Subcutaneous adipose tissue (tissue), 4 donors: ENCODE measurements around the gene TCFL5. TPM values are rescaled to one million over a fixed set of nuclear protein-coding genes. Genes with fewer than 3 reads are reported as not detected.

Experiments used
- total RNA-seq, 4 donors: library from RNA; depleted of rRNA; stranded (reverse); fragments of >200 nt; gene quantifications; one replicate each; pipeline ENCODE4 v1.1.0, GENCODE V29; 2016
- TF ChIP-seq, protein P1 (sequence below): fragments of 450-650 bp; IDR thresholded peaks from one replicate; pipeline ENCODE4 v1.5.1; 2016; ENCODE audit warnings: low read depth, mild to moderate bottlenecking, control low read depth, antibody characterized with exemption, moderate library complexity

Gene TCFL5
- total RNA-seq, 4 donors from 2014 or later: 7.6 to 13.8 (median 10.8) TPM

DNA sequence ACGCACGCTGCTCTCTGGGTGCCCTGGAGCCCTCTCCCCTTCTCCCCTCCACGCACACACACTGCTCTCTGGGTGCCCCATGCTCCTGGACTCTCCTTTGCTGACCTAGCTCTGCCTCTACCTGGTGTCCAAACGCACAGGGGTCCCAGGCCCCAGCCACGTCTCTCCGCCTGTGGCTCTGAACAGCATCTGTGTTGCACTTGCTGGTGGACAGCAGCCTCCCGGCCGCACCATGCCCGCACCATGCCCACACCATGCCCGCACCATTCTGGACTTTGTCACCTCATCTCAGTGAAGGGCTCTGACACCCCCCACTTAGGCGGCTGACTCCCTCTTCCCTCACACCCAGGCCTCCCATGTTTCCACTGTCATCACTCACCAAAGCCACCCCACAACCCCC, 21.8 kb downstream of the TCFL5 start:
- TF ChIP-seq, protein P1, sequence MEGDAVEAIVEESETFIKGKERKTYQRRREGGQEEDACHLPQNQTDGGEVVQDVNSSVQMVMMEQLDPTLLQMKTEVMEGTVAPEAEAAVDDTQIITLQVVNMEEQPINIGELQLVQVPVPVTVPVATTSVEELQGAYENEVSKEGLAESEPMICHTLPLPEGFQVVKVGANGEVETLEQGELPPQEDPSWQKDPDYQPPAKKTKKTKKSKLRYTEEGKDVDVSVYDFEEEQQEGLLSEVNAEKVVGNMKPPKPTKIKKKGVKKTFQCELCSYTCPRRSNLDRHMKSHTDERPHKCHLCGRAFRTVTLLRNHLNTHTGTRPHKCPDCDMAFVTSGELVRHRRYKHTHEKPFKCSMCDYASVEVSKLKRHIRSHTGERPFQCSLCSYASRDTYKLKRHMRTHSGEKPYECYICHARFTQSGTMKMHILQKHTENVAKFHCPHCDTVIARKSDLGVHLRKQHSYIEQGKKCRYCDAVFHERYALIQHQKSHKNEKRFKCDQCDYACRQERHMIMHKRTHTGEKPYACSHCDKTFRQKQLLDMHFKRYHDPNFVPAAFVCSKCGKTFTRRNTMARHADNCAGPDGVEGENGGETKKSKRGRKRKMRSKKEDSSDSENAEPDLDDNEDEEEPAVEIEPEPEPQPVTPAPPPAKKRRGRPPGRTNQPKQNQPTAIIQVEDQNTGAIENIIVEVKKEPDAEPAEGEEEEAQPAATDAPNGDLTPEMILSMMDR: no peak

DNA sequence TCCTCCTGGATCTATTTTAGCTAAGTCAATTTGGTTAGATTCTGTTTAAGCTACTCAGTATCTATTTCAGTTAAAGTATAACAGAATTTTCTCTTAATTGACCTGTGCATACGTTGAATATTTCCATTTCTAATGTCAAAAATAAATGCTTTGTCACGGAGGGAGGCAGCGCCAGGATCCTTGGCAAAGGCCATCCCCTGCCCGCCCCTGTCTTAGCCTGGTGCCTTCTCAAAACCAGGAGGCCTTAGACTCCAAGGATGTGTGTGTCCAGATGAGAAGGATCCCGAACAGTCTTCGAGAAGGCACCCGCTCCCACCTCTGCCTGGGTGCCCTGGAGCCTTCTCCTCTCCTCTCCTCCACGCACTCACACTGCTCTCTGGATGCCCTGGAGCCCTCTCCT, 22.4 kb downstream of the TCFL5 start:
- TF ChIP-seq, protein P1: no peak

GRCh38 chr20:62838128-62838891, 23.3 kb downstream of the TCFL5 start:
- TF ChIP-seq, protein P1: no peak

DNA sequence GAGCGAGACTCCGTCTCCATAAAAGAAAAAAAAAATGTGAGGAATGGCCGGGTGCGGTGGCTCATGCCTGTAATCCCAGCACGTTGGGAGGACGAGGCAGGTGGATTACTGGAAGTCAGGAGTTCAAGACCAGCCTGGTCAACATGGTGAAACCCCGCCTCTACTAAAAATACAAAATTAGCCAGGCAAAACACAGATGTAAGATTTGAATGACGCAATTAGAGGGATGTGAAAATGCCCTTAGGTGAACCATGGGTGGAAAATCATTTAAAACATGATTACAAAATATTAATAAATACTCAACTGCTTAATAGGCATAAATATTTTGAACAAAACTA, 23.9 kb downstream of the TCFL5 start:
- TF ChIP-seq, protein P1: no peak

- TF ChIP-seq, protein P1: no peak
Observed at GRCh38 chr20:62836967-62837490, 24.6 kb downstream of the TCFL5 start.

DNA sequence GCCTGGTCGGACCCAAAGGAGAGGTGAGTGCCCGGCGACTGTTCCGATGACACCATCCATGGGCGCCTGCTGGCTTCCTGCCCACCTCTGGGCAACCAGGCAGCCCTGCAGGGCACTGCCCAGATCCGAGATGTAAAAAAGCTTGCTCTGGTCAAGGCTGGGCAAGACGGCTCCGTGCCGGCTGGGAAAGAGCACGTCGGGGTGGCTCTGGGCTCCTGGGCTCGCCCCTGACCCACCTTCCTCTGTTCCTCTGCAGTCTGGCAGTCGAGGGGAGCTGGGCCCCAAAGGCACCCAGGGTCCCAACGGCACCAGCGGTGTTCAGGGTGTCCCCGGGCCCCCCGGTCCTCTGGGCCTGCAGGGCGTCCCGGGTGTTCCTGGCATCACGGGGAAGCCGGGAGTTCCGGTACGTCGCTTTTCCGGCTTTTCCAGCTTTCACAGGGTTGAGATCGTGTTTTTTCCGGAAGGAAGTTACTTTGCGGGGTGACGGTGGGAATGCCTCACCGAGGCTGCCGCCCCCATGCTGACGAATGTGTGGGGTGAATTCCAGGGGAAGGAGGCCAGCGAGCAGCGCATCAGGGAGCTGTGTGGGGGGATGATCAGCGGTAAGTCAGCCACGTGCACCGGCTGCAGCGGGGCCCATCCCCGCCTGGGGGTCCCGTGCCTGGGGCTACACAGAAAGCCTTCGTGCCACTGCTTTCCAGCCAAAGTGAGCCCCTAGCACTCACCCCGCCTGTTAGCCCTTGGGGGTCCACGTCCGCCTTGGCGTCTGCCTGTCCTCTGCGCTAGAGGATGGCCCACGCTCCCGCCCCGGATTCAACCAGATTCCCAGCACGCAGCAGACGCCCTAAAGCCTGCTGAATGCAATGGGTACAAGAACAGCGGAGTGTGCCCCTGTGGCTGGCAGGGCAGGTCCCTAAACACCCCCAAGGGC, 25.4 kb downstream of the TCFL5 start:
- TF ChIP-seq, protein P1: no peak
